ENCODE measurements around the gene PARD3B.

- TF ChIP-seq, protein P1, sequence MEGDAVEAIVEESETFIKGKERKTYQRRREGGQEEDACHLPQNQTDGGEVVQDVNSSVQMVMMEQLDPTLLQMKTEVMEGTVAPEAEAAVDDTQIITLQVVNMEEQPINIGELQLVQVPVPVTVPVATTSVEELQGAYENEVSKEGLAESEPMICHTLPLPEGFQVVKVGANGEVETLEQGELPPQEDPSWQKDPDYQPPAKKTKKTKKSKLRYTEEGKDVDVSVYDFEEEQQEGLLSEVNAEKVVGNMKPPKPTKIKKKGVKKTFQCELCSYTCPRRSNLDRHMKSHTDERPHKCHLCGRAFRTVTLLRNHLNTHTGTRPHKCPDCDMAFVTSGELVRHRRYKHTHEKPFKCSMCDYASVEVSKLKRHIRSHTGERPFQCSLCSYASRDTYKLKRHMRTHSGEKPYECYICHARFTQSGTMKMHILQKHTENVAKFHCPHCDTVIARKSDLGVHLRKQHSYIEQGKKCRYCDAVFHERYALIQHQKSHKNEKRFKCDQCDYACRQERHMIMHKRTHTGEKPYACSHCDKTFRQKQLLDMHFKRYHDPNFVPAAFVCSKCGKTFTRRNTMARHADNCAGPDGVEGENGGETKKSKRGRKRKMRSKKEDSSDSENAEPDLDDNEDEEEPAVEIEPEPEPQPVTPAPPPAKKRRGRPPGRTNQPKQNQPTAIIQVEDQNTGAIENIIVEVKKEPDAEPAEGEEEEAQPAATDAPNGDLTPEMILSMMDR (conservative IDR thresholded peaks at IDR 0.05; ENCODE audit: low read depth, low read length): no peak
- TF ChIP-seq EZH2 (IDR thresholded peaks at IDR 0.05; ENCODE audit: borderline replicate concordance, low read depth, low read length, poor library complexity, severe bottlenecking): no peak
Observed at GRCh38 chr2:205138735-205139134, 593.5 kb downstream of the PARD3B start.

All from A673 (cell line).